GM18508 (cell line): ENCODE data around the gene PTPRN2.

Experiments
- ATAC-seq: cut with Tn5 transposase; IDR thresholded peaks from one replicate; pipeline ENCODE4 v1.9.1; 2021; ENCODE audit warnings: moderate number of reproducible peaks; ENCODE audit not compliant: insufficient read depth, unreplicated experiment

The PTPRN2 gene

GRCh38 chr7:157661611-157661975 is 926.0 kb downstream of the PTPRN2 start:
- no peak for ATAC-seq

DNA sequence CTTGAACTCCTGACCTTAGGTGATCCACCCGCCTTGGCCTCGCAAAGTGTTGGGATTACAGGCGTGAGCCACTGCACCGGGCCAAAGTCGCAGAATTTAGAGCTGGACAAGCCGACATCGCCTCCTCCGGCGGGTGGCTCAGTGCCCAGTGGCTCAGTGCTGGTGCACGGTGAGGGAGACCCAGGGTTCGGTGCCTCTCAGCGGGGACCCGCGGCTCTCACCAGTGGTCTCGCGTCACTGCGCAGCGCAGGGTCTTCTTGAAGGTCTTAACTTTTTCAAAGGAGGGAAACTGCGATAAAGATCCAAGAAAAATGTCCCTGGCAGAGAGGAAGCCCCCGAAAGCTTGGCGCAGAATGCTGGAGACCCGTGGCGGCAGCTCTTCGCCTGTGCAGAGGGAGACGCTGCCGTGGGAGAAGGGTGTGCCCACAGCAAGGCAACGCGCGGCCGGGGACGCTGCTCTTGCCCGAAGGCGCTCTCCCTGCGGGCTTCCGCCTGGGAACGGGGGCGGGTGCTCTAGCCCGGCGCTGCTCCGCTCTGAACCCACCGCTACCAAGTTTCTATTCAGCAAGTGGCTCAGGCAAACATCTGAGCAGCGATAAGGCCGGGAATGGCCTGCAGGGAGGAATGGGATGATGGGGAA is 926.5 kb downstream of the PTPRN2 start:
- ATAC-seq: no peak

DNA sequence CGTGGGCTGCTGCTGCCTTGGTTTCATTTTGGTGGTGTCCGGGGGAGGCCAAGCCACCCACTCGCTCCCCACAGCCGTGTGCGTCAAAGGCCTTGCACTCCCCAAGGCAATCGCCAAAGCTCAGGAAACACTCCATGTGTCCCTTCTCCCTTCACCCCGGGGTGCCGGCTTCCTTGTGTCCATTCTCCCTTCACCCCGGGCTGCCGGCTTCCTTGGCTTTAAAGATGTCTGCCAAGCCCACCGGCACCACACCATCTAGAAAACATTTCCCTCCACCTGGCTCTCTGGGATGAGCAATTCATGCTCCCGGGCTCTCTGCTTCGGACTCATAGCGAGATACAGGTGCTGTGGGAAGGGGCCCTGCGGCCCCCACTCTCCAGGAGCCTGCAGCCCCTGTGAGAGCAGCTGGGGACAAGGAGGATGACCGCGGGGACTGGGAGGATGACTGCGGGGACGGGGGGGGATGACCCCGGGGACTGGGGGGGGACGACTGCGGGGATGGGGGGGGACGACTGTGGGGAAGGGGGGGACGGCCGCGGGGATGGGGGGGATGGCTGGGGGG is 928.7 kb downstream of the PTPRN2 start:
- no peak for ATAC-seq

GRCh38 chr7:157657741-157658740 is 929.6 kb downstream of the PTPRN2 start:
- ATAC-seq: no peak

GRCh38 chr7:157656195-157656769 is 931.3 kb downstream of the PTPRN2 start:
- ATAC-seq: no peak

DNA sequence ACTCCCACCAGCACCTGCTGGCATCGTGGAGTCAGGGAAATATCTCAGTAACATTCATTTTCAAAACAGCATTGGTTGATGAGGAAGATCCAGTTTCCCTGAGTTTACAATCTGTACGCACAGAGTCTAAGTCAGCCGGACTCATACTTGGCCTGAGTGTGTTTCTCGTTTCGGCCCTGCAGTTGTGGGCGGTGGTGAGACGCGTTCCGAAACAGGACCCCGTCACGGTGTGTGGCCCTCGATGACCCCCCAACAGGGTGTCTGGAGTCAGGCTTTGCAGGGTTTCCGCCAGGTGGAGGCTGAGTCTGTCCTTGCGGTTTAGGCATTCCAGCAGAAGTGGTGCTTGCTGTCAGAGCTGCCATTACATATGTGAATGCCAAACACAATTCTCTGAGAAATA is 933.3 kb downstream of the PTPRN2 start:
- ATAC-seq: no peak

GRCh38 chr7:157653827-157654207 is 933.8 kb downstream of the PTPRN2 start:
- ATAC-seq: no peak

DNA sequence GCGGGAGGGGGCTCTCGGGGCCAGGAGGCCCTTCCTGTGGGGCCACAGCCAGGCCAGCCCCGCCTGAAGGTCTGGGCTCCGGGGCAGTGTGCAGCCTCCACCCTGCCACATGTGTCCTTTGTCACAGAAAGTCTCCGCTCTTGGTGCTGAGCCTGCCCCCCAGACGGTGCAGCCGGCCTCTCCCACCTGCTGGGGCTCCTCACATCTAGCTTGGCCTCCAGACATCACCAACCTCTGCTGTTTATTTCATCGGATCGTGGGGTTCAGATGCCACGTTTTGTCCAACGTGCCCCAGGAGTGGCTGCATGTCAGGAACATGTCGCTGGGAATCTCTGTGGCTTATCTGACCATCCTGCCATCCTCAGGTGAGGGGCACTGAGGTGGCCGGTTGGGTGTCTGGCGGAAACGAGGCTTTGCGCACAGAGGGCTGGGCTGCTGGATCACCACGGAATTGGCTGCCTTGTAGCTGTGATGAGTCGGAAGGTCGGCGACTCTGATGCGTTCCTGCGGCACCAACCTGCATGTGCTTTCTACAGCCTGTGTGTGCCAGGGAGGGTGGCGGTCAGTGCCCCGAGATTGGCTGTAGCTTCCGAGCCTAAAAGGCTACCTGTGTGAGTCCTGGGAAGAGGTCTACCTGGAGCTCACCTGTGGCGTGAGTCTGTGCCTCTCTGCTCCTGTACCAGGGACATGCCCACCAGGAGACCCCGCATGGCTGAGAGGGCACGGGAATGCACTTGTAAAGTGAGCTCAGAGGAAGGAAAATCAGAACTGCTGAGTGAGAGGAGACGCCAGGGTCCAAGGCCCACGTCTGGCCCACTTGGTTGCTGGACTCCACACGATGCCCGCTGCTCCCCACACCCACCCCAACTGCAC is 934.4 kb downstream of the PTPRN2 start:
- no peak for ATAC-seq

GRCh38 chr7:157652161-157652953 is 935.3 kb downstream of the PTPRN2 start:
- ATAC-seq: no peak

DNA sequence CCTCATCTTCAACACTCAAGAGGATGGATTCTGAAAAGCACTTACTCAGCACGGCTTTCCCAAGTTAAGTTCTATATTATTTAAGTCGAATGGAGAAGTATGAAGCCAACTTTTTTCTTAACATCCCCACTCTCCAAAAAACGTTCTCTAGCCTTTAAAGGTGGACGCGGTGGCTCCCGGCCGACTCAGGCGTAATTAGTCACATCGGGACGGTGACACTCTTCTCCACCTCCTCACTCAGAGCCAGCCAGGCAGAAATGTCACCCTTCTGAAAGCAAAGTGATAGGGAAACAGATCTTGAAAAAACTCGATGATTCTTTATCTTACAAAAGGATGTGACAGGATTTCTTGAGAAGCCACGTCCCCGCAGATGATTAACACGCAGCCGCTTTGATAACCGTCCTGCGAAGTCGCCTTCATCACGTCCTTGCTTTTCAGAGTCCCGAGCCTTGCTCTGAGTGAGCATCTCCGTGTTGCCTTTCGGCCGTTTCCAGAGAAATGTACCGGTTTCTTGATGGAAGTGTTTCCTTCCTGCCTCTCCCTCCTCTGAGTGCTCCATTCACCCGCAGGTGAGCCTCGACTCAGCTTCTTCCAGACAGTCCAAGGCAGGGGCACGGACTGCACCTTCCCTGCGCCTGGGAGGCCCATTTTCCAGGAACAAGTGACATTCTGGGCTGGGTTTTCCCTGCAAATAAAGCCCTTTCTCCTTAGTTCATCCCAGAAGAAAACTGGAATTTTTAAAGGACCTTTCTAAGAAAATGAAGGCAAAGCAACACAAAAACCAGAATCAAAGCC is 936.1 kb downstream of the PTPRN2 start:
- no peak for ATAC-seq

DNA sequence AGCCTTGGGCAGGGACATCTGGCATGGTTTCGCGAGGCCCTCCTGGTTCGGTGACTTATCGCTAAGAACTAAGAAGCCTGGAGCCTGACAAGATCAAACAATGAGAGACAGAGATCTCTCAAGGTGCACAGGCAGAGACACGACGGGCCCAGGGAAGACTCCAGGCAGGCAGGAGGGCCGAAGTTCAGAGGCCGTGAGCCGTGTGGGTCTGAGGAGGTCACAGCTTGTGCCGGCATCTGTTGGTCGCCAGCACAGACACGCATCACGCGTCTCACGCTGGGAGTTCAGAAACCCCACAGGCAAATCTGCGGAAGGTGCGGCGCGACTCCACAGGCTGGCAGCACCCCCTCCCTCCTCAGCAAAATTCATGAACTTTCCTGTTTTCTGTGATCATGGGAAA is 936.8 kb downstream of the PTPRN2 start:
- no peak for ATAC-seq

GRCh38 chr7:157650131-157650631 is 937.4 kb downstream of the PTPRN2 start:
- no peak for ATAC-seq

DNA sequence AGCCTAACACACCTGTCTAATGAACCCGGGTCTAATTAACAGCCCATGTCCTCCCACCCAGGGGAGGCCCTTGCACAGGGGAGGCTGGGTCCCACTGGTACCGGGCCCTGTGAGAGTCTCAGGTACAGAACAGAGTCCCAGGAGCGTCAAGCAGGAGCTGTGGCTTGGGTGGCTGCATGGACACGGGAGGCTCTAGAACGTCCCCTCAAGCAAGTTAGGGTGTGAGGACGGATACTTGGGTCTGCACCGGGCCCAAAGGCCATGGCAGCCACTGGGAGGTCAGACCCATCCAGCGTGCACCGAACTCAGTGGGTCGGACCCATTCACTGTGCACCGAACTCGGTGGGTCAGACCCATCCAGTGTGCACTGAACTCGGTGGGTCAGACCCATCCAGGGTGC is 941.1 kb downstream of the PTPRN2 start:
- no peak for ATAC-seq

DNA sequence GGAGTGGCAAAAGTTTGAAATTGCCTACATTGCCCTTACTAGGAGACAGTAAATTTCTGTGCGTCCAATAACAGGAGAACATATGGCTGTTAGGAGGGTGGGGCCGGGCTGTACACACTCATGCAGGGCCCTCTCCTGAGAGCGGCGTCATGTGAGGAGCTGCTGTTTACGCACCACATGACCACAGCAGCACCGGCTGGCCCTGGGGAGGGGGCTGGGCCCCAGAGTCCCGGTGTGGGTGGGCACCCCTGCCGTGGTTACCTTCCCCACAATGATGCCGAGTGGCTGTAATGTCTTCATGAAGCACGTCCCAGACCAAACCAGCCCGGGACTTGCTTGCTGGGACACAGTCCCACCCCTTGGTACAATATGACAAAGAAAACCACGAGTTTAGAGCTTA is 942.1 kb downstream of the PTPRN2 start:
- ATAC-seq: no peak

DNA sequence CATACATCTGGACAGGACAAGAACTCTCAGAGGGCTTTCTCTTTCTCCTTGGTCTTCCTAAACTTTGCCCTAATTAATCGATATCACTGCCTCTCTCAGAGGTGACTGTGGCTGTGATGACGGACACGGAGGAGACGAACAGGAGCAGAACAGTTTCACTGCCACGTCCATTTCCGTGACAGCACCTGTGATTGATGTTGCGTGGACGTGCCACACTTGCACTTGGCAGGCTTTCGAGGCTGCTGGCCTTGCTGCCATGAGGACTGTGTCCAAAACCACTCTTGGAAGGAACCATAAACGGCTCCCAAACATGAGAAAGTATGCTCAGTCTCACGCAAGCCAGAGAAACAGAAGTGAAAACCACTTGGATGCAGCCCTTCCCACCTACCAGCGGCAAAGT is 942.7 kb downstream of the PTPRN2 start:
- no peak for ATAC-seq

- ATAC-seq: no peak
These were observed 944.1 kb downstream of the PTPRN2 start for GRCh38 chr7:157643525-157643970.

- no peak for ATAC-seq
These were observed 945.8 kb downstream of the PTPRN2 start for GRCh38 chr7:157641866-157642265.

DNA sequence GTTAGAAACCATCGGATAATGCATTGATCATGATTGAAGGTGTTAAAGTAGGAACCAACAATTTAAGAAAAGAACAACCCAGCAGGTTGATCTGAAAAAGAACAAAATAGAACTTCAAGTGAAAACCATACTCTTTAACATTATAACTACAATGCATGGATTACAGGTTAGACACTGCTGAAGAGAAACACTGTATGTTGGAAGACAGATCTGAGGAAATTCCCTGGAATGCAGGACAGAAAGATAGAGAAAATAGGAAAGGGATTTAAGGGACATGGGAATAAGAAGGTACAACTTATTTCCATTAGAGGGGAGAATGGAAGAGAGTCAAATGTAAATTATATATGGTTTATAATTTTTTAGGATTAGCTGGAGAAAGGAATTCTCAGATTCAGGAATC is 947.5 kb downstream of the PTPRN2 start:
- no peak for ATAC-seq
